IMR-90 (cell line): ENCODE results near the gene DDX31. TPM values are rescaled to one million over a fixed set of nuclear protein-coding genes. Genes with fewer than 3 reads are reported as not detected.

ENCODE experiments used
- ATAC-seq: fragments of 200-7000 bp; cut with Tn5 transposase; 2 replicates; pipeline ENCODE4 v1.9.1; 2020; ENCODE audit warnings: low read depth, mild to moderate bottlenecking, moderate library complexity
- BruUV-seq: library from RNA; stranded (reverse); fragments of 400-500 nt; replicated peaks from 2 replicates; lab custom pipeline; 2021; lab: Mats Ljungman, UMichigan
- CTCF ChIA-PET: fragments of 300-600 bp; formaldehyde crosslinking; extraction: SDS; loops from one replicate; lab custom pipeline; 2021; ENCODE audit warnings: antibody characterized with exemption; lab: Yijun Ruan, JAX
- POLR2A ChIA-PET: fragments of 300-600 bp; sonication (Branson Sonifier 250); formaldehyde crosslinking; loops from one replicate; lab custom pipeline; 2022; ENCODE audit warnings: antibody characterized with exemption; ENCODE audit not compliant: unreplicated experiment; lab: Charles Lee
- DNase-seq: peaks from one replicate; pipeline ENCODE4 v3.0.0; 2013
- H2AFZ ChIP-seq: replicated peaks from 2 replicates; pipeline ENCODE3; 2013; ENCODE audit warnings: low read length, mild to moderate bottlenecking; ENCODE audit not compliant: poor library complexity
- H2AK5ac ChIP-seq: 2 replicates; pipeline ENCODE4 v1.6.1; 2013; ENCODE audit warnings: low read depth, low read length, inconsistent platforms
- H2AK9ac ChIP-seq: replicated peaks from 2 replicates; pipeline ENCODE3; 2013; ENCODE audit warnings: mild to moderate bottlenecking, low read depth, low read length, moderate library complexity; ENCODE audit not compliant: poor library complexity
- H2BK120ac ChIP-seq: 2 replicates; pipeline ENCODE4 v1.6.1; 2013; ENCODE audit warnings: low read depth, low read length, inconsistent platforms
- H2BK15ac ChIP-seq: 3 replicates; pipeline ENCODE4 v1.6.1; 2013; ENCODE audit warnings: low read depth, low read length, inconsistent platforms
- H2BK20ac ChIP-seq: 2 replicates; pipeline ENCODE4 v1.6.1; 2013; ENCODE audit warnings: low read depth, mild to moderate bottlenecking, inconsistent platforms, low read length, moderate library complexity
- H2BK5ac ChIP-seq: 2 replicates; pipeline ENCODE4 v1.6.1; 2013; ENCODE audit warnings: mild to moderate bottlenecking, low read depth, low read length, inconsistent platforms; ENCODE audit not compliant: poor library complexity, severe bottlenecking
- H3K14ac ChIP-seq: replicated peaks from 2 replicates; pipeline ENCODE4 v1.6.1; 2013; ENCODE audit warnings: low read depth, low read length, inconsistent platforms
- H3K18ac ChIP-seq: 2 replicates; pipeline ENCODE4 v1.6.1; 2013; ENCODE audit warnings: low read depth, low read length, control low read depth
- H3K23ac ChIP-seq: 2 replicates; pipeline ENCODE4 v1.6.1; 2013; ENCODE audit warnings: low read depth, low read length, inconsistent platforms
- H3K27ac ChIP-seq: 2 replicates; pipeline ENCODE4 v1.5.1; 2013; ENCODE audit warnings: mild to moderate bottlenecking, control low read depth, low read length; ENCODE audit not compliant: insufficient read depth
- H3K27me3 ChIP-seq: 2 replicates; pipeline ENCODE4 v1.6.1; 2013; ENCODE audit warnings: low read length; ENCODE audit not compliant: control insufficient read depth, insufficient read depth
- H3K36me3 ChIP-seq: 2 replicates; pipeline ENCODE4 v1.6.1; 2013; ENCODE audit warnings: low read length, mixed read lengths; ENCODE audit not compliant: control insufficient read depth, insufficient read depth
- H3K4ac ChIP-seq: 2 replicates; pipeline ENCODE4 v1.6.1; 2013; ENCODE audit warnings: low read depth, low read length, inconsistent platforms
- H3K4me1 ChIP-seq: 2 replicates; pipeline ENCODE4 v1.6.1; 2013; ENCODE audit warnings: low read length, mixed read lengths; ENCODE audit not compliant: control insufficient read depth, insufficient read depth
- H3K4me2 ChIP-seq: 2 replicates; pipeline ENCODE4 v1.6.1; 2013; ENCODE audit warnings: low read depth, mild to moderate bottlenecking, control low read depth, low read length, moderate library complexity
- H3K4me3 ChIP-seq: 2 replicates; pipeline ENCODE4 v1.5.1; 2013; ENCODE audit warnings: low read depth, mild to moderate bottlenecking, control low read depth, low read length, moderate library complexity; ENCODE audit not compliant: insufficient read depth
- H3K56ac ChIP-seq: 2 replicates; pipeline ENCODE4 v1.6.1; 2013; ENCODE audit warnings: low read length, inconsistent platforms; ENCODE audit not compliant: insufficient read depth; ENCODE audit errors: extremely low read depth
- H3K79me1 ChIP-seq, 2 experiments: 2 replicates each; pipeline ENCODE4 v1.6.1; 2013; ENCODE audit warnings: low read length in 2 of 2, inconsistent platforms in 1 of 2, low read depth in 1 of 2
- H3K9ac ChIP-seq: 2 replicates; pipeline ENCODE4 v1.6.1; 2013; ENCODE audit warnings: low read depth, low read length, control low read depth
- H3K9me1 ChIP-seq: 2 replicates; pipeline ENCODE4 v1.6.1; 2013; ENCODE audit warnings: low read length, inconsistent platforms; ENCODE audit not compliant: insufficient read depth
- H3K9me3 ChIP-seq: 2 replicates; pipeline ENCODE4 v1.6.1; 2013; ENCODE audit warnings: low read length; ENCODE audit not compliant: control insufficient read depth, insufficient read depth
- H4K20me1 ChIP-seq: 2 replicates; pipeline ENCODE4 v1.6.1; 2013; ENCODE audit warnings: low read length, inconsistent platforms; ENCODE audit not compliant: insufficient read depth
- H4K5ac ChIP-seq: 2 replicates; pipeline ENCODE4 v1.6.1; 2013; ENCODE audit warnings: mild to moderate bottlenecking, low read depth, low read length, control low read depth
- H4K8ac ChIP-seq, 2 experiments: 2 replicates each; pipeline ENCODE4 v1.6.1; 2013; ENCODE audit warnings: low read depth in 2 of 2, low read length in 2 of 2, control low read depth in 1 of 2, inconsistent platforms in 1 of 2
- H4K91ac ChIP-seq: 2 replicates; pipeline ENCODE4 v1.6.1; 2013; ENCODE audit warnings: low read depth, low read length, inconsistent platforms; ENCODE audit not compliant: insufficient read depth
- BHLHE40 ChIP-seq: fragments of 150-350 bp; IDR thresholded peaks from 2 replicates; pipeline ENCODE4 v1.6.1; 2016; ENCODE audit warnings: mild to moderate bottlenecking, low read depth, low read length
- CHD1 ChIP-seq: IDR thresholded peaks from 2 replicates; pipeline ENCODE4 v1.6.1; 2012; ENCODE audit warnings: low read depth, low read length, improper control_type of control experiment
- FOS ChIP-seq: fragments of 150-350 bp; IDR thresholded peaks from 2 replicates; pipeline ENCODE4 v1.6.1; 2016; ENCODE audit warnings: low read depth, low read length
- MAZ ChIP-seq: IDR thresholded peaks from 2 replicates; pipeline ENCODE4 v1.6.1; 2012; ENCODE audit warnings: low read depth, mild to moderate bottlenecking, low read length, improper control_type of control experiment, moderate library complexity, borderline replicate concordance
- MXI1 ChIP-seq: IDR thresholded peaks from 2 replicates; pipeline ENCODE4 v1.6.1; 2012; ENCODE audit warnings: low read depth, mild to moderate bottlenecking, low read length, moderate library complexity, borderline replicate concordance
- NFE2L2 ChIP-seq: fragments of 150-350 bp; IDR thresholded peaks from 2 replicates; pipeline ENCODE4 v1.6.1; 2016; ENCODE audit warnings: low read depth, mild to moderate bottlenecking, low read length
- POLR2A ChIP-seq: IDR thresholded peaks from 2 replicates; pipeline ENCODE4 v1.6.1; 2012; ENCODE audit warnings: mild to moderate bottlenecking, low read depth, low read length
- RAD21 ChIP-seq: IDR thresholded peaks from 2 replicates; pipeline ENCODE4 v1.6.1; 2012; ENCODE audit warnings: low read length, improper control_type of control experiment
- RCOR1 ChIP-seq: IDR thresholded peaks from 2 replicates; pipeline ENCODE4 v1.6.1; 2012; ENCODE audit warnings: mild to moderate bottlenecking, low read length, improper control_type of control experiment; ENCODE audit not compliant: insufficient replicate concordance
- RFX5 ChIP-seq: IDR thresholded peaks from 2 replicates; pipeline ENCODE4 v1.8.0; 2012; ENCODE audit warnings: low read depth, mild to moderate bottlenecking, low read length, moderate library complexity
- SMC3 ChIP-seq: fragments of 150-350 bp; IDR thresholded peaks from 2 replicates; pipeline ENCODE4 v1.6.1; 2016; ENCODE audit warnings: low read depth, mild to moderate bottlenecking, antibody characterized with exemption, low read length, moderate library complexity
- WGBS, 2 experiments: methylation state at CpG; one replicate each; pipeline versions ENCODE4 v1.1.5 to v1.1.7; 2013; ENCODE audit warnings: missing lambda C conversion rate in 2 of 2; ENCODE audit not compliant: insufficient read length in 1 of 2; ENCODE audit errors: extremely low coverage in 2 of 2; 5-methylcytosine and 5-hydroxymethylcytosine counted together
- dilution Hi-C: fragments of 300-500 bp; cut with HindIII; formaldehyde crosslinking; loops from one replicate; pipeline ENCODE4 v1.14.3; 2018; ENCODE audit warnings: low sequenced_read_pairs; ENCODE audit not compliant: unreplicated experiment
- in situ Hi-C: fragments of 300-500 bp; cut with MboI; formaldehyde crosslinking; loops from 3 replicates; pipeline ENCODE4 v1.14.3; 2019; ENCODE audit warnings: low sequenced_read_pairs, inconsistent platforms, mixed read lengths
- intact Hi-C: fragments of 100-400 bp; cut with micrococcal nuclease; formaldehyde crosslinking; loops from 2 replicates; pipeline ENCODE4 v1.10.0; 2022
- polyA plus RNA-seq, 3 experiments: library from polyadenylated mRNA; depleted of rRNA; stranded (reverse); fragments of >200 nt; gene quantifications; 2 replicates each; pipeline ENCODE4 v1.2.3, GENCODE V29; 2012; ENCODE audit warnings: low replicate concordance in 1 of 3
- total RNA-seq: library from RNA; depleted of rRNA; stranded (reverse); fragments of >200 nt; gene quantifications from 2 replicates; pipeline ENCODE4 v1.2.3, GENCODE V29; 2012
- TF ChIP-seq, protein P1 (sequence below): conservative IDR thresholded peaks from 2 replicates; pipeline ENCODE4 v1.5.1; 2012; ENCODE audit warnings: mild to moderate bottlenecking, low read depth, low read length, improper control_type of control experiment
- TF ChIP-seq, protein P2 (sequence below): fragments of 150-350 bp; IDR thresholded peaks from 2 replicates; pipeline ENCODE4 v1.6.1; 2016; ENCODE audit warnings: low read depth, mild to moderate bottlenecking, low read length, moderate library complexity, borderline replicate concordance

The DDX31 gene
- total and polyA plus RNA-seq, 2 of the 4 experiments (the other 2 are of a cell fraction) = 10.7 to 14.0 TPM

DNA sequence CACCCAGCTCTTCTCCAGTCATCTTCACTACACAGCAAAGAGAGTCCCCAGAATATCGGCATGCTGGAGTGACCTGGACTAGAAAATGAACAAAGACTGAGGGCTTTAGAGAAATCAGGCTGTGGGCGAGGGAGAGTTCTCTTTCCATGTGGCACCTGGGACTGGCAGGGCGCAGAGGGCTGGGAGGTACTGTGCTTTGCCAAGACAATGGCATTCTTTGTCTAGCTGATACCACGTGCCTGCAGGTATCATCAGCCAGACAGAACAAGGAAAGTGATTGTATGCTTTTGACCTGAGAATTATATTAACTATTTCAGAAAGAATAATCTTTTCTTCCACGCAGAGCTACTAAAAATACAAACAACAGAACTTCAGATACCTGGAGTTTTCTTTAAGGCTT is 30.5 kb downstream of the DDX31 start:
- dilution Hi-C loops (no loop called here), intact Hi-C loops (no loop called here), in situ Hi-C loops (no loop called here)
- Histone ChIP-seq H3K9me3 (no peaks in the 10 kb centered on the region), H3K14ac (no peak overlapping the region), H2BK120ac (no peak overlapping the region), H3K4ac (no peak overlapping the region), H3K4me2 (no peak overlapping the region), H3K56ac (no peak overlapping the region), H3K4me3 (no peak overlapping the region), H3K27me3 (no peaks in the 10 kb centered on the region), H2BK15ac (no peak overlapping the region), H2AFZ (no peak overlapping the region), H3K4me1 (peaks cover 5% of the 10 kb centered on the region), H2BK5ac (no peak overlapping the region), H4K20me1 (no peaks in the 10 kb centered on the region), H2AK9ac (no peak overlapping the region), H3K79me1 (no peaks in the 10 kb centered on the region; a peak in 1 of 4 replicates), H3K18ac (no peak overlapping the region), H2AK5ac (no peak overlapping the region), H3K9ac (no peak overlapping the region), H2BK20ac (no peak overlapping the region), H4K8ac (no peak overlapping the region), H3K36me3 (peaks cover 34% of the 10 kb centered on the region), H3K27ac (no peak overlapping the region), H4K91ac (no peak overlapping the region), H3K9me1 (no peaks in the 10 kb centered on the region), H3K23ac (no peak overlapping the region), H4K5ac (no peak overlapping the region)
- DNase-seq (no peak), ATAC-seq (no peak)
- 100% methylated on average over 1 of the region's 5 CpGs; no CpG with 5 or more reads in 1 of the 2 experiments for WGBS, 2 experiments
- TF ChIP-seq RAD21 = no peak
- TF ChIP-seq BHLHE40 = no peak
- TF ChIP-seq NFE2L2 = no peak
- TF ChIP-seq POLR2A = no peak
- TF ChIP-seq, protein P1, sequence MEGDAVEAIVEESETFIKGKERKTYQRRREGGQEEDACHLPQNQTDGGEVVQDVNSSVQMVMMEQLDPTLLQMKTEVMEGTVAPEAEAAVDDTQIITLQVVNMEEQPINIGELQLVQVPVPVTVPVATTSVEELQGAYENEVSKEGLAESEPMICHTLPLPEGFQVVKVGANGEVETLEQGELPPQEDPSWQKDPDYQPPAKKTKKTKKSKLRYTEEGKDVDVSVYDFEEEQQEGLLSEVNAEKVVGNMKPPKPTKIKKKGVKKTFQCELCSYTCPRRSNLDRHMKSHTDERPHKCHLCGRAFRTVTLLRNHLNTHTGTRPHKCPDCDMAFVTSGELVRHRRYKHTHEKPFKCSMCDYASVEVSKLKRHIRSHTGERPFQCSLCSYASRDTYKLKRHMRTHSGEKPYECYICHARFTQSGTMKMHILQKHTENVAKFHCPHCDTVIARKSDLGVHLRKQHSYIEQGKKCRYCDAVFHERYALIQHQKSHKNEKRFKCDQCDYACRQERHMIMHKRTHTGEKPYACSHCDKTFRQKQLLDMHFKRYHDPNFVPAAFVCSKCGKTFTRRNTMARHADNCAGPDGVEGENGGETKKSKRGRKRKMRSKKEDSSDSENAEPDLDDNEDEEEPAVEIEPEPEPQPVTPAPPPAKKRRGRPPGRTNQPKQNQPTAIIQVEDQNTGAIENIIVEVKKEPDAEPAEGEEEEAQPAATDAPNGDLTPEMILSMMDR = no peak
- TF ChIP-seq RFX5 = no peak
- no peak for TF ChIP-seq CHD1
- TF ChIP-seq RCOR1 = no peak
- no peak for TF ChIP-seq MXI1
- TF ChIP-seq, protein P2, sequence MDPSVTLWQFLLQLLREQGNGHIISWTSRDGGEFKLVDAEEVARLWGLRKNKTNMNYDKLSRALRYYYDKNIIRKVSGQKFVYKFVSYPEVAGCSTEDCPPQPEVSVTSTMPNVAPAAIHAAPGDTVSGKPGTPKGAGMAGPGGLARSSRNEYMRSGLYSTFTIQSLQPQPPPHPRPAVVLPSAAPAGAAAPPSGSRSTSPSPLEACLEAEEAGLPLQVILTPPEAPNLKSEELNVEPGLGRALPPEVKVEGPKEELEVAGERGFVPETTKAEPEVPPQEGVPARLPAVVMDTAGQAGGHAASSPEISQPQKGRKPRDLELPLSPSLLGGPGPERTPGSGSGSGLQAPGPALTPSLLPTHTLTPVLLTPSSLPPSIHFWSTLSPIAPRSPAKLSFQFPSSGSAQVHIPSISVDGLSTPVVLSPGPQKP = no peak
- TF ChIP-seq MAZ = no peak
- no peak for TF ChIP-seq SMC3
- TF ChIP-seq FOS = no peak
- POLR2A ChIA-PET = no interaction called here
- CTCF ChIA-PET = no interaction called here
- BruUV-seq = no TSS peak
